ACC112 (cell line): ENCODE data around the gene DYNC1LI2.

Source experiments
- H2AFZ ChIP-seq: fragments of 200-600 bp; sonication (generic); one replicate; pipeline ENCODE4 v1.6.0; 2017; ENCODE audit warnings: antibody characterized with exemption, low read length; ENCODE audit not compliant: unreplicated experiment
- H3K27ac ChIP-seq: fragments of 200-600 bp; sonication (generic); 2 replicates; pipeline ENCODE4 v1.5.1; 2014; ENCODE audit warnings: low read depth, mild to moderate bottlenecking, antibody characterized with exemption, low read length, moderate library complexity
- H3K27me3 ChIP-seq: fragments of 200-600 bp; sonication (generic); 2 replicates; pipeline ENCODE4 v1.6.1; 2014; ENCODE audit warnings: mild to moderate bottlenecking, antibody characterized with exemption, low read length, moderate library complexity, mixed read lengths; ENCODE audit not compliant: insufficient read depth
- H3K36me3 ChIP-seq: fragments of 200-600 bp; sonication (generic); 2 replicates; pipeline ENCODE4 v1.6.1; 2016; ENCODE audit warnings: mild to moderate bottlenecking, antibody characterized with exemption, low read length, moderate library complexity, mixed read lengths; ENCODE audit not compliant: insufficient read depth
- H3K4me1 ChIP-seq: fragments of 200-600 bp; sonication (generic); one replicate; pipeline ENCODE4 v1.6.1; 2016; ENCODE audit warnings: low read length, mixed read lengths; ENCODE audit not compliant: insufficient read depth, unreplicated experiment, control insufficient read depth
- H3K4me3 ChIP-seq: fragments of 200-600 bp; sonication (generic); 2 replicates; pipeline ENCODE4 v1.5.1; 2014; ENCODE audit warnings: mild to moderate bottlenecking, low read depth, low read length
- H3K79me2 ChIP-seq: fragments of 200-600 bp; sonication (generic); one replicate; pipeline ENCODE4 v1.6.0; 2016; ENCODE audit warnings: low read length; ENCODE audit not compliant: control insufficient read depth, unreplicated experiment, insufficient read depth

The DYNC1LI2 gene

DNA sequence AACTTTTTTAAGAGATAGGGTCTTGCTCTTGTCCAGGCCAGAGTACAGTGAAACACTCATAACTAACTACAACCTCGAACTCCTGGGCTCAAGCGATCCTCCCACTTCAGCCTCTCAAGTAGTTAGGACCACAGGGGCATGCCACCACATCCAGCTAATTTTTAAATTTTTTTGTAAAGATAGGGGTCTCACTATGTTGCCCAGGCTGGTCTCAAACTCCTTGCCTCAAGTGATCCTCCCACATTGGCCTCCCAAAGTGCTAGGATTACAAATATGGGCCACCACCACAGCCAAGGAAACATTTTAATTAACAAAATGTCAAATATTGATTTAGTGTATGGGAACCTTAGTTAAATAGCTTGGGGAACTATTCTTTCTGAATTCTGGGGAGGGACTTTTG lies 2.8 kb upstream of the DYNC1LI2 start:
- H2AFZ ChIP-seq = no peak overlapping the region

DNA sequence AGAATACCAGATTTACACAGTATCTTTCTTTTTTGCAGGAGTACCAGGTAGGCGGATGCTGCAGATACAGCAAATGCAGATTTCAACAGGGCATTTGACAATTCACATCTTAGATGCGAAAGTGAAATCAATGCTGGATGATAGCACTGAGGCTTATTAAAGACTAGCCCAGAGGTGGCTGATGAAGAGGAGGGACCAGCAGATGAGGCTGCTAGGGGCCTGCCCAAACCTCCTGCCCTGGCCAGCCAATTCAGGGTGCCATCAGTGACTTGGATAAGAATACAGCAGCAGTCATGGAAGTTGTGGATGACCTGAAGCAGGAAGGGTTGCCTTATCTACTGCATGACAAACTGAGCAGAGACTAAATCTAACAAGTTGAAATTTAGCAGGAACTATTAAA lies 1.5 kb upstream of the DYNC1LI2 start:
- peaks cover 16% of the 10 kb centered on the region for H3K4me1 ChIP-seq
- no peaks in the 10 kb centered on the region for H3K27me3 ChIP-seq
- H3K27ac ChIP-seq = no peak overlapping the region
- no peaks in the 10 kb centered on the region for H3K36me3 ChIP-seq
- H3K79me2 ChIP-seq = peaks cover 33% of the 10 kb centered on the region
- H3K4me3 ChIP-seq = no peak overlapping the region
- no peak overlapping the region for H2AFZ ChIP-seq

More for the DNA sequence above, 2.8 kb upstream of the DYNC1LI2 start:
- H3K27me3 ChIP-seq = no peaks in the 10 kb centered on the region
- no peaks in the 10 kb centered on the region for H3K36me3 ChIP-seq
- no peak overlapping the region for H3K27ac ChIP-seq
- H3K79me2 ChIP-seq = peaks cover 24% of the 10 kb centered on the region
- H3K4me1 ChIP-seq = peaks cover 12% of the 10 kb centered on the region
- no peak overlapping the region for H3K4me3 ChIP-seq

DNA sequence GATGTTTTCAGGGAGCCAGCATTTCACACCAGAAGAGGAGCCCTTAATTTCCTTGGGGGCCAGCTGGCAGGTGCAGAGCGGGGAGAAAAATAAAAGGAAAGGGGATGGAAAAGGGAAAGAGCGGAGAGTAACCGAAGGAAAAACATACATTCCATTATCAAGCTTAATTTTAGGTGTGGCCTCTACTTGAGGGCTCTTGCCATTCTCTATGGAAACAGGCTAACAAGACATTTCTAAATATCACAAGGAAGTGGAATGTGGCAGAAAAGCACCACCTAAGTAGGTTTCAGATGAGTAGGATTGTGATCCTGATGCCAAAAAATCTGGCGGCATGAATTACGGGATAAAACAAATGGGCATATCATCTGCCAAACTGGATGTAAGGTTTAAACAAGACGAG lies 970 bp upstream of the DYNC1LI2 start:
- peak overlapping the region; percentile 99; the same call in 1 of the 2 replicates for H3K4me3 ChIP-seq
- peaks cover 16% of the 10 kb centered on the region for H3K4me1 ChIP-seq
- H3K27me3 ChIP-seq = no peaks in the 10 kb centered on the region
- no peaks in the 10 kb centered on the region for H3K36me3 ChIP-seq
- H3K79me2 ChIP-seq = peaks cover 39% of the 10 kb centered on the region
- peak overlapping the region; percentile 74 for H2AFZ ChIP-seq
- no peak overlapping the region for H3K27ac ChIP-seq

DNA sequence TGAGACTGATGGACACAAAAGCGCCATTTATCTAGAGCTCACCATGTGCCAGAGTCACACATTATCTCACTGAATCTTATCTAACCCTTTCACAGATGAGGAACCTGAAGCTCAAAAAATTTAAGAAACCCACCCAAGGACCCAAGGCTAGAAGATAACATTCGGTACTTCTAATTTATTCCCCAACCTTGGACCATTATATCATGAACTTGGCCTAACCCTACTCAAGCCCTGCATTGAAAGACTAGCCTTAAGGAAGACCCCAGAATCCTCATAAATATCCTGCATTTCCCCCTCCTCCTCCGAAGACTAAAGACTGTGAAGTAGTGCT lies 548 bp upstream of the DYNC1LI2 start:
- H3K27me3 ChIP-seq = no peaks in the 10 kb centered on the region
- peak overlapping the region; percentile 74 for H2AFZ ChIP-seq
- H3K4me1 ChIP-seq = peaks cover 16% of the 10 kb centered on the region
- H3K27ac ChIP-seq = peak overlapping the region; percentile 89; the same call in 1 of the 2 replicates
- peaks cover 39% of the 10 kb centered on the region for H3K79me2 ChIP-seq
- H3K4me3 ChIP-seq = peak overlapping the region; percentile 99
- no peaks in the 10 kb centered on the region for H3K36me3 ChIP-seq

DNA sequence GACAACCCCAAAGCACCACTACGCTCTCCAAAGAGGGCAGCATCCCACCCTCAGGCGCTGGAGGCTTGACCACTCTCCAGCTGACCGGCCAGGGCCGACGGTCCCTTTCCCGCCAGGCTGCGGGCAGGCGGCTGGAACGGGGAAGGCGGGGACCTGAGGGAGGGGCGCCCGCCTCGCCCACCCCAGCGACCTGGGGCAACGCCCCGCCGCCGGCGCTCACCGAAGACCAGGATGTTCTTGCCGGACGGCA lies 431 bp downstream of the DYNC1LI2 start:
- Histone ChIP-seq H3K4me1 (peaks cover 16% of the 10 kb centered on the region), H3K36me3 (peaks cover 6% of the 10 kb centered on the region; the same call in 1 of the 2 replicates), H3K27ac (peak overlapping the region; percentile 89), H3K79me2 (peaks cover 48% of the 10 kb centered on the region), H3K4me3 (peak overlapping the region; percentile 99), H2AFZ (peak overlapping the region; percentile 83), H3K27me3 (no peaks in the 10 kb centered on the region)

GRCh38 chr16:66750279-66751052 lies 943 bp downstream of the DYNC1LI2 start:
- H2AFZ ChIP-seq = peak overlapping the region; percentile 83
- H3K27ac ChIP-seq = peak overlapping the region; percentile 89; the same call in 1 of the 2 replicates
- peaks cover 6% of the 10 kb centered on the region; the same call in 1 of the 2 replicates for H3K36me3 ChIP-seq
- peaks cover 48% of the 10 kb centered on the region for H3K79me2 ChIP-seq
- H3K27me3 ChIP-seq = no peaks in the 10 kb centered on the region
- peaks cover 16% of the 10 kb centered on the region for H3K4me1 ChIP-seq
- peak overlapping the region; percentile 99 for H3K4me3 ChIP-seq

DNA sequence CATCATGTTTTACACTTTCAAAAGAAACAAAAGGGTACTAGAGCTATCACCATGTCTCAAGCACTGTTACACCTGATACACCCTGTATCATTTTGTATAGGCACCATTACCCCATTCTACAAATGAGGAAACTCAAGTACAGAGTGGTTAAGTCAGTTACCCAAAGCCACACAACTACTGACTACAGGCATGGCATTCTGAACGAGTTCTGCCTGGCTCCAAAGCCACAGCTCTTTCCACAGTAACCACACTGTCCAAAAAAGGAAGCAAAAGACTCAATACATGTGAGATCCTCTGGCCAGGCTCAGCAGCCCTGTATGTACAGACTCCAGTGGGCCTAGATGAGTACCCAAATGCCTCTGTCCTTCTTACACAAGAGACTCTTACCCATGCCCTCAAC lies 4.7 kb downstream of the DYNC1LI2 start:
- Histone ChIP-seq H3K27ac (no peak overlapping the region), H3K4me3 (no peak overlapping the region), H3K36me3 (peaks cover 11% of the 10 kb centered on the region)

GRCh38 chr16:66746048-66746447 lies 5.4 kb downstream of the DYNC1LI2 start:
- H3K27ac ChIP-seq = no peak overlapping the region
- H3K79me2 ChIP-seq = peaks cover 55% of the 10 kb centered on the region
- H2AFZ ChIP-seq = no peak overlapping the region
- peaks cover 31% of the 10 kb centered on the region for H3K4me1 ChIP-seq
- no peaks in the 10 kb centered on the region for H3K27me3 ChIP-seq
- peaks cover 11% of the 10 kb centered on the region for H3K36me3 ChIP-seq
- H3K4me3 ChIP-seq = no peak overlapping the region

More for the DNA sequence above, 4.7 kb downstream of the DYNC1LI2 start:
- Histone ChIP-seq H3K27me3 (no peaks in the 10 kb centered on the region), H2AFZ (no peak overlapping the region), H3K79me2 (peaks cover 57% of the 10 kb centered on the region), H3K4me1 (peaks cover 26% of the 10 kb centered on the region)

DNA sequence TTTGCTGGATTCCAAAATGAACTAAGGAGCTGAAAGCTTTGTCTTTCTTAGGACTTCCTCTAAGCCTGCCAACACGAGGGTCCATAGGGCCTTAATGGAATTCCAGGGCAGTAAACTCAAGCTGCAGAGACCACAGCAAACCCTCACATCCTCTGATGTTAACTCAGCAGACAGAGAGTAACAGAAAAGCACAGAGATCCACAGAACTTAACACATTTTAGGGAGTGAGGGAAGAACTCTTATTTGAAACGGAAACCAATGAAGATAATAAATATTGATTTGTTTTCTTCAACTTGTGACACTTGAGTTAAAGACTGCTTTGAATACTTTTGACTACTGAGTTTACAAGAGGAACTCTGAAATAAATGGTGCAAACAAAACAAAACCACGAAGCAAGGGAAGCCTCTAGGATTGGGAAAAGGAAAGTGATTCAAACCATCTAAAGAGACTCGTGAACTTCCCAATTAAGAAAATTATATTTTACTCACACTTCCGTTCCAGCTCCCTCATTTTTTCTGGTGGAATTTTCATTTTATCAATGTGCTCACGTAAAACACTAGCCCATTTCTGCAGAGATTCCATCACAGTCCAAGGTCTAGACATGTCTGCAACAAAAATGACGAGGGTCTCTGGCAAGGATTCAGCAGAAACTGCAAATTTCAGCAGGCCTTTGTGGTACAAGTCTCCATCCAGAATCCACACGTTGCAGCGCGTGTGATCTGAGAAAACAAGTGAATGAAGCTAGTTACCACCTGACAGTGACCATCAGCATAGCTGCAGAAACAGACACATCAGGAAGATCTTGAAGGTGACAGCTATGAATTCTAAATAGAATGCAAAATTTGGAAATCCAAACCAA lies 9.2 kb downstream of the DYNC1LI2 start:
- Histone ChIP-seq H3K27ac (peak overlapping the region; percentile 74), H3K27me3 (no peaks in the 10 kb centered on the region), H3K4me3 (peak overlapping the region; percentile 19), H3K36me3 (peaks cover 17% of the 10 kb centered on the region), H3K79me2 (peaks cover 51% of the 10 kb centered on the region), H3K4me1 (peaks cover 29% of the 10 kb centered on the region), H2AFZ (no peak overlapping the region)

DNA sequence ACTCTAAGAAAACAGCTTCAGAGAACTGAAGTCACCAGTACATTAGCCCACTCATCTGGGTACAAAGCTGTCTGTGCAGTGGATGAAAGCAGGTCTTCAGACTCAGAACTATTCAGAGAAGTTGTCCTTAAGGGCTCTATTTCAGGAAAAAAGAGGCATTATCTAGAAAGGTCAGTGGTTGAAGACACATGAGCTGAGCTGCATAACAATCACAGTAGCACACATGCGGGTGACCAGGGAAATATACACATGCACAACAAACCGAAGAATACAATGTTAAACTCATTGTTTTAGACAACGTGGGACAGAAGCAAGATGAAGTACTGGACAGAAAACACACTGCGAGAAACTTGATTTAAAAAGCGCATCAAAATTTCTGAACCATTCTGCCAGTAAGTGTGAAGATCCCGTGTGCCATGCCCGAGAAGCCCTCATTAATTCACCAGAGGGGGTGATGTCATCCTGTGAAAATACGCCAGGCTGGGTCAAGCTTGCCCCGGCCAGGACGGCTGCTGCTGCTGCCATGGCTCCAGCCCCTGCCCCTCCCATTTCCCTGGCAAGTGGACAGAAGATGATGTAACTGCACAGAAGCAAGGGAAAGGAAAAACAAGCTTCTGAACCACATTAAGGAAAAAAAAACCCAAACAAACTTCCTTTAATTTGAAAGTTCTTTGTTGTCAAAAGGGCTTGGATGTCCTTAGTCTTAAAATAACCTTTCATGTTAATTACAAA lies 10.1 kb downstream of the DYNC1LI2 start:
- H3K79me2 ChIP-seq = peaks cover 52% of the 10 kb centered on the region
- H3K36me3 ChIP-seq = peaks cover 15% of the 10 kb centered on the region
- H3K4me1 ChIP-seq = peaks cover 35% of the 10 kb centered on the region
- H3K27me3 ChIP-seq = no peaks in the 10 kb centered on the region
- H3K4me3 ChIP-seq = peak overlapping the region; percentile 19
- H2AFZ ChIP-seq = no peak overlapping the region
- H3K27ac ChIP-seq = peak overlapping the region; percentile 74
